ENCODE measurements around the gene DDAH2. TPM values are rescaled to one million over a fixed set of nuclear protein-coding genes. Genes with fewer than 3 reads are reported as not detected.
A peak's percentile ranks its signal among the peaks of the same experiment; 100 is the strongest.

DDAH2 gene
- total RNA-seq, 4 donors from 2014 or later: 10.6 to 24.2 (median 15.4) TPM

GRCh38 chr6:31736768-31737314 lies 7.7 kb upstream of the DDAH2 start:
- H3K36me3 ChIP-seq: peaks cover 0 to 15% of the 10 kb centered on the region in 2 donors
- no peak for DNase-seq
- TF ChIP-seq, protein P1, sequence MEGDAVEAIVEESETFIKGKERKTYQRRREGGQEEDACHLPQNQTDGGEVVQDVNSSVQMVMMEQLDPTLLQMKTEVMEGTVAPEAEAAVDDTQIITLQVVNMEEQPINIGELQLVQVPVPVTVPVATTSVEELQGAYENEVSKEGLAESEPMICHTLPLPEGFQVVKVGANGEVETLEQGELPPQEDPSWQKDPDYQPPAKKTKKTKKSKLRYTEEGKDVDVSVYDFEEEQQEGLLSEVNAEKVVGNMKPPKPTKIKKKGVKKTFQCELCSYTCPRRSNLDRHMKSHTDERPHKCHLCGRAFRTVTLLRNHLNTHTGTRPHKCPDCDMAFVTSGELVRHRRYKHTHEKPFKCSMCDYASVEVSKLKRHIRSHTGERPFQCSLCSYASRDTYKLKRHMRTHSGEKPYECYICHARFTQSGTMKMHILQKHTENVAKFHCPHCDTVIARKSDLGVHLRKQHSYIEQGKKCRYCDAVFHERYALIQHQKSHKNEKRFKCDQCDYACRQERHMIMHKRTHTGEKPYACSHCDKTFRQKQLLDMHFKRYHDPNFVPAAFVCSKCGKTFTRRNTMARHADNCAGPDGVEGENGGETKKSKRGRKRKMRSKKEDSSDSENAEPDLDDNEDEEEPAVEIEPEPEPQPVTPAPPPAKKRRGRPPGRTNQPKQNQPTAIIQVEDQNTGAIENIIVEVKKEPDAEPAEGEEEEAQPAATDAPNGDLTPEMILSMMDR (IDR thresholded peaks at IDR 0.05 in 4 of 5, conservative IDR thresholded peaks at IDR 0.05 in 1 of 5): no peak
- TF ChIP-seq POLR2A (IDR thresholded peaks at IDR 0.05): no peak
- peak overlapping the region; percentile 53 to 64 (median 60) for H3K4me3 ChIP-seq
- in situ Hi-C loops (cut with MboI; ENCODE audit: low sequenced_read_pairs in 4 of 4) (no loop called here), intact Hi-C loops (cut with DNase I; ENCODE audit: low total_unique reads) (loop anchor here (10.0 kb wide), 1 partner anchor 238 kb away; the partner anchor contains the start of gene DXO)
- H3K4me1 ChIP-seq: peaks cover 17 to 26% of the 10 kb centered on the region in 2 donors
- H3K9me3 ChIP-seq: no peaks in the 10 kb centered on the region
- peaks cover 0 to 9% (median 5%) of the 10 kb centered on the region in 3 donors for H3K27me3 ChIP-seq
- H3K27ac ChIP-seq: peak overlapping the region; percentile 79 to 85 (median 82)
- ATAC-seq: no peak

GRCh38 chr6:31736021-31736767 lies 7.1 kb upstream of the DDAH2 start, which contains the start of gene CLIC1:
Gene CLIC1 (minus strand): TSS chr6:31736530. CDS start chr6:31736300, 230 bp downstream.
- H3K36me3 ChIP-seq: peaks cover 0 to 15% of the 10 kb centered on the region in 2 donors
- H3K4me3 ChIP-seq: peak within 1 kb of the TSS; percentile 53 to 64 (median 60)
- TF ChIP-seq, protein P1 (IDR thresholded peaks at IDR 0.05 in 4 of 5, conservative IDR thresholded peaks at IDR 0.05 in 1 of 5): no peak
- TF ChIP-seq POLR2A (IDR thresholded peaks at IDR 0.05): peak; percentile 70 to 73
- intact Hi-C loops (cut with DNase I; ENCODE audit: low total_unique reads) (loop anchor here (10.0 kb wide), 1 partner anchor 239 kb away; the partner anchor contains the start of gene DXO), in situ Hi-C loops (cut with MboI; ENCODE audit: low sequenced_read_pairs in 4 of 4) (no loop called here)
- peak within 1 kb of the TSS; percentile 79 to 85 (median 82) for H3K27ac ChIP-seq
- ATAC-seq (peak; percentile 11 to 34), DNase-seq (peak; percentile 41 to 66)
- H3K4me1 ChIP-seq: peaks cover 17 to 26% of the 10 kb centered on the region in 2 donors
- H3K27me3 ChIP-seq: peaks cover 0 to 9% (median 5%) of the 10 kb centered on the region in 3 donors
- H3K9me3 ChIP-seq: no peaks in the 10 kb centered on the region

DNA sequence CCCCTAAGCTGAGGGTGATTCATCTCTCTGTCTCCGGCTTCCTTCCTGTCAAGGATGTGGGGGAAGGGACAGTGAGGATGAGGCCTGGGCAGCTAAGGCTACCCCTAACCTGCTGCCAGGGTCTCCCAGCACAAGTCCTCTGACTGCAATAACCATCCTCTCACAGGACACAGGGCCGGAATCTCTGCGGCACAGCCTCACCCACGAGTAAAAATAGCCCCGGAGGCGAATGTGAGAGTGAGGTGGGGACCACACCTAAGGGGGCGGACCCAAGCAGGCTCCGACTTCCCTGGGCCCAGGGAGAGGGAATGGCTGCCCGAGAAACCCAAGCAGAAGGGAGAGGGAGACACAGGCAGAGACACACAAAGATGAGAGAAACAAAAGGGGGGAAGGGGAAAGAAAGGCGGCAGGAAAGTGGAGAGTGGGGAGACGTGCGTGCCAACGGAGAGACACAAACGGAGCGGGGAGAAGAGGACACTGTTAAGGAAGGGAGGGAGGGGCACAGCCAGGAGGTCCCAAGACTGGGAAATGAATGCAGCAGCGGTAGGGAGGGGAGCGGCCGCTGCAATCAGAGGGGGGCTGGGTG lies 5.8 kb upstream of the DDAH2 start:
- in situ Hi-C loops (cut with MboI; ENCODE audit: low sequenced_read_pairs in 4 of 4): no loop called here
- Histone ChIP-seq H3K4me3 (peak overlapping the region; percentile 53 to 64 (median 60)), H3K36me3 (peaks cover 0 to 15% of the 10 kb centered on the region in 2 donors), H3K27ac (peak overlapping the region; percentile 79 to 85 (median 82)), H3K27me3 (peaks cover 0 to 9% (median 5%) of the 10 kb centered on the region in 3 donors), H3K4me1 (peaks cover 20% of the 10 kb centered on the region in 2 donors), H3K9me3 (no peaks in the 10 kb centered on the region)
- intact Hi-C loops (cut with DNase I; ENCODE audit: low total_unique reads): loop anchor here (10.0 kb wide), 1 partner anchor 240 kb away; the partner anchor contains the start of gene DXO
- ATAC-seq (no peak), DNase-seq (peak in 1 of 2 donors; percentile 22)
- TF ChIP-seq POLR2A (IDR thresholded peaks at IDR 0.05): peak; percentile 29 to 45
- TF ChIP-seq, protein P1 (IDR thresholded peaks at IDR 0.05 in 4 of 5, conservative IDR thresholded peaks at IDR 0.05 in 1 of 5): no peak

- Histone ChIP-seq H3K4me3 (peak overlapping the region; percentile 53 to 64 (median 60)), H3K27ac (peak overlapping the region; percentile 79 to 85 (median 82)), H3K4me1 (peaks cover 17 to 18% of the 10 kb centered on the region in 2 donors), H3K9me3 (no peaks in the 10 kb centered on the region), H3K27me3 (peaks cover 0 to 11% (median 5%) of the 10 kb centered on the region in 3 donors), H3K36me3 (peaks cover 0 to 15% of the 10 kb centered on the region in 2 donors)
- ATAC-seq: no peak
- in situ Hi-C loops (cut with MboI; ENCODE audit: low sequenced_read_pairs in 4 of 4) (no loop called here), intact Hi-C loops (cut with DNase I; ENCODE audit: low total_unique reads) (loop anchor here (10.0 kb wide), 1 partner anchor 240 kb away; the partner anchor contains the start of gene DXO)
- DNase-seq: no peak
- no peak for TF ChIP-seq POLR2A (IDR thresholded peaks at IDR 0.05)
- TF ChIP-seq, protein P1 (IDR thresholded peaks at IDR 0.05 in 4 of 5, conservative IDR thresholded peaks at IDR 0.05 in 1 of 5): no peak
Measured at GRCh38 chr6:31734247-31734820, 5.2 kb upstream of the DDAH2 start.
